HG03108 (cell line): ENCODE results near the gene PEF1.

Experiments used
- ATAC-seq: cut with Tn5 transposase; IDR thresholded peaks from one replicate; pipeline ENCODE4 v1.9.1; 2021; ENCODE audit warnings: moderate library complexity; ENCODE audit not compliant: unreplicated experiment

The PEF1 gene

GRCh38 chr1:31655756-31656155 is 11.1 kb upstream of the PEF1 start:
- no peak for ATAC-seq

DNA sequence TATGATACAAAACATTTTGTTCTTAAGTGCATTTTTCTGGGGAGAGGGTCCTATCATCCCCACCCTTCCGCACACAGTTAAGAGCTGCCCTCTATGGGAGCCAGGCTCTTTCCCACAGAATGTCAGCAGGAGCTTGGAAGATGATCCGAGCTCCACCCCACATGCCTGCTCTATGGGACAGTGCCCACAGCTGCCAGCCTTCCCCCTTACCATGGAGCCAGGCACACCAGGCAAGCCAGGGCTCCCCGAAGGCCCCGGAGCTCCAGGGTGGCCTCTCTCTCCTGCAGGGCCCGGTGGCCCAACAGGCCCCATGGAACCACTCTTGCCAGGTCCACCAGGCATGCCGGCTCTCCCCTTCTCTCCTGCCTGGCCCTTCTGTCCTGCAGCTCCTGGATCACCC is 10.4 kb upstream of the PEF1 start:
- ATAC-seq: no peak

- ATAC-seq: no peak
Measured at GRCh38 chr1:31654474-31654776, 9.7 kb upstream of the PEF1 start.

- ATAC-seq: no peak
Measured at GRCh38 chr1:31653717-31654473, 9.2 kb upstream of the PEF1 start.

DNA sequence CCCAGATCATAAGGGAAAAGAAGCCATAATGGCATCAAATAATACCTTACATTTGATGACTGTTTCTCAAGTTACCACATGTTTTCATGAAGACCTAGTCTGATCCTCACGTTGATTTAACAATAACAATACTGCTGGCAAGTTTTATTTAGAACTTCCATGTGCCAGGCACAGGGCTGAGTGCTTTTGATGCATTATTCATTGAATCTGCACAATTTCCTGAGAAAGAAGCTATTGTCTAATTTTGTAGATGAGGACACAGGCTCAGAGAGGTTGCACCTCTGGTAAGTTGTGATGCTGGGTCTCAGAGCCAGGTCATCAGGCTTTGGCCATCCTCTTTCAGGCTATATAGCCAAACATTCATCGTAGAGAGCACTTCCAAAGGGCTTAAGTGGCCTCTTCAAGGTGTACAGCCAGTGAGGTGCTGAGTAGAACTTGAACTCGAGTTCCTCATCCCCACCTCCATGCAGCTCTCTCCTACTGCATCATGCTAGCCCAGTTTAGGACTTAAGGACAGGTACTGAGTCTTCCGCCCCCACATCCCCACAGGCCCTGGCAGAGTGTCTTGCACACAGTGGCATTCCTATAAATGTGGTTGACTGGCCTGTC is 8.3 kb upstream of the PEF1 start:
- ATAC-seq: no peak

GRCh38 chr1:31651766-31652165 is 7.1 kb upstream of the PEF1 start:
- ATAC-seq: no peak

DNA sequence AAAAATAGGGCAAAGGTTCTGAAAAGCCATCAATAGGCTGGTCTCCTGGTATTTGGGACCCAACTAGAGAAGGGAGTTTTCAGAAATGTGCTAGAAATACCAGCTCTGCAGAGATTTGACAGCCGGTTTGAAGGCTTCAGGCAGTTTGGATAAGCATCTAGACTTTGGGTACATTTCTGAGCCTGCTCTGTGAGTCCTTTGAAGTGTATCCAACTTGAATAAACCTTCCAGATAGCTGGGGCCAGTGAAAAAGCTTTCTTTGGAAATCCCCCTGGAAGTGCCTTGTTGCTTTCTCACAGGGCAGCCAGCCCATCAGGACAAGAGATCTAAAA is 6.4 kb upstream of the PEF1 start:
- no peak for ATAC-seq

GRCh38 chr1:31650161-31651088 is 5.7 kb upstream of the PEF1 start:
- ATAC-seq: no peak

DNA sequence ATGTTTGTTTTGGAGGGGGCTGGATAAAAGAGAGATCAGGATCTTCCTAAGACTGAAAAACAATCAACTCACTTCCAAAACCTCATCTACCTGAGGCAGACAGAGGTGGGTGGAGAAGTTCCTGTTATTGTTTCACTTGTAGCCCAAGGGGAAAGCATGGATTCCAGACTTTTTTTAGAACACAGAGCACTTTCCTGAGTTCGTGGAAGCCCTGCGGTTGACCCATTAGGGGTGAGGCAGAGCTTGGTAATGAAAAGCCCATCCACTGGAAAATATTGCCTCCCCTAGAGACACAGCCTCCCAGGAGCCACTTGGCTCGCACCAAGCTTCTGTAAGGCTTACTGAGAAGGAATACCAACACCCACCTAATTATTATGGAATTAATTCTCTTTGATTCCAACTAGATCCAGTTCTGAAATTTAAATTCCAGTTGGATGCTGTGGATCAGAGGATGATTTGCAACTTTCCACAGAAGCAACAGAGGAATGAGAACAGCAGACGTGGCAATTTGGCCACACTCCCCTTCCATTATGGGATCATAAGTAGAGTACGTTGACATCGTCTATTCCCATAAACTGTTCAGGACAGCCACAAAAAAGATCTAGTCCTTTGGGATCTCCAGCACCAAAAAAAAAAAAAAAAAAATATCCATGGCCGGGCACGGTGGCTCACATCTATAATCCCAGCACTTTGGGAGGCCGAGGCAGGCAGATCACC is 4.1 kb upstream of the PEF1 start:
- no peak for ATAC-seq

DNA sequence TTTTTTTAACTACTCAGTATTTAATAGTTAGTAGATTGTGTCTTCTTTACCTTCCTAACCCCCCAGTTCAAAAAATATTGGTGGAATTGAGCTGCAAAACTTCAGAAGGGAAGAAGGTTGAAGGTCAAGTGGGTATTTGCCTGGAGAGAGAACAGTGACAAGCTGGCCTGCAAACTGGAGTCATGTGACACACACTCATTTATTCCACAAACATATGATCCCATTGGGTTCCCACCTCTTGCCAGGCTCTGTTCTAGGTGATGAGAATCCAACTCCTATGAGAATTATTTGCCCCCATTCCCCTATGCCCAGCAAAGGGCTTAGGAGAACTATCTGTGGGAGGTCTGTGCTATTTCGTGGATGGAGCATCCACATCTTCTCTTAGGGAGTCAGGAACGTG is 3.5 kb upstream of the PEF1 start:
- no peak for ATAC-seq

- no peak for ATAC-seq
Measured at GRCh38 chr1:31647106-31647505, 2.4 kb upstream of the PEF1 start.

DNA sequence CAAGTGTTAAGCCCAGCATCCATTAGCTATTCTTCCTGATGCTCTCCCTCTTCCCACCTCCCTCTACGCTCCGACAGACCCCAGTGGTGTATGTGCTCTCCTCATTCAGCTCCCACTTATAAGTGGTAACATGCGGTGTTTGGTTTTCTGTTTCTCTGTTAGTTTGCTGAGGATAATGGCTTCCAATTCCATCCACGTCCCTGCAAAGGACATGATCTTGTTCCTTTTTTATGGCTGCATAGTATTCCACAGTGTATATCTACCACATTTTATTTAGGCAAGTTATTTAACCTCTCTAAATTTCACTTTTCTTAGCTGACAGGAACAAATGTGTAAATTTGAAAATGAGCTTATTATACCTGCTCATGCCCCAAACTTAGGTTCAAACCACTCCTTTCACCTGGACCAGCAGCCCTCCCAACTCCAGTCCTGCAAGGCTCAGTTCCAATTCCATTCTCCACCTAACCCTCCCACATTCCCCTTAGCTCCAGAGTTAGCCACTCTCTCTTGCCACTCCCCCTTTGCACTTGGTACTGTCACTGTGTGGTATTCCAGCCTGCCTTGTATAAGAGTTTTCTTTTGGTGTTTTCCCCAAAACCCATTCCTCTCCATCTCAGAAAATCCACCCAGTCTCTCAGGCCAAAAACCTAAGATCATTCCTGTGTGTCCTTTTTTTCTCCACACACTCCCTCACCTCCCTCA is 1.7 kb upstream of the PEF1 start:
- ATAC-seq: no peak

- ATAC-seq: no peak
Measured at GRCh38 chr1:31645274-31645568, 545 bp upstream of the PEF1 start.

DNA sequence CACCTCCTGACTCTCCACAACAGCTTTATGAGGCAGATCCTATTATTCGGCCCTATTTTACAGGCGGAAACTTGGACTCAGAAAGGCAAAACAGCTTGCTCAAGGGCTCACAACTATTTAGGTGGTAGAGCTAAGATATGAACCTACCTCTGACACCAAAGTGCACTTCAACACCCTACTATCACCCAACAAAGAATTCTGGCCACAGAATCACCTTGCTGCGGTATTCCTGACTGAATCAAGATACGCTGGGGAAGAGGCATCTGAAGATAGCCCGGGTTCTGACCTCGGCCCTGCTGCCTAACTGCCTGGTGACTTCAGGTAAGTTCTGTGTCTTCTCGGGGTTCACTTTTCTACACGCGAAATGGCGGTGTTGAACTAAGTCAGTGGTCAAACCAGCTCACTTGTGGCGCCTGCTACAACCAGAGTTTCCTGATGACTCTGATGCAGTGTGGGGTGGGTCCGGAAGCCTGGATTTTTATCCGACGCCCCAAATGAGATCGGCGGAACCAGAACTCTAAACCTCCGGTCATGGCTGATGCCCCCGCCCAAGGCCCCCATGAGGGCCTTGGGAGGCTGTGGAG is 608 bp downstream of the PEF1 start:
- no peak for ATAC-seq

- no peak for ATAC-seq
Measured at GRCh38 chr1:31642897-31643296, 1.8 kb downstream of the PEF1 start.

- no peak for ATAC-seq
Measured at GRCh38 chr1:31642366-31642765, 2.3 kb downstream of the PEF1 start.

GRCh38 chr1:31640964-31641363 is 3.7 kb downstream of the PEF1 start:
- no peak for ATAC-seq

DNA sequence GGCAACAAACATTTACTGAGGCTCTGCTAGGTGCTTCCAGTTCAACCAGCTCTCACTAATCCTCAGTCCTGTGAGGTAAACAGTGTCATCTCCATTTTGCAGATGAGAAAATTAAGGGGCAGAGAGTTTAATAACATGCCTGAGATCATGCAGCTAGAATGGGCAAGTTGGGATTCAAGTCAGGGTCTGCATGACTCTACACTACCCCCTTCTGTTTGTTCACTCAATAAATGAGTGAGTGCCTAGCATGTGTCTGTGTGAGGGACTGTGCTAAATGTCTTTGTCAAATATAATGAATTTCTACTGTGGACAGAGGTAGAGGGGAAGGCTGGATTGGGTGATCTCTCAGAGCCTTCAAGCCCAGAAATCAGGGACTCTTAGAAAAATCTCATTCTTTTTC is 4.5 kb downstream of the PEF1 start:
- no peak for ATAC-seq

DNA sequence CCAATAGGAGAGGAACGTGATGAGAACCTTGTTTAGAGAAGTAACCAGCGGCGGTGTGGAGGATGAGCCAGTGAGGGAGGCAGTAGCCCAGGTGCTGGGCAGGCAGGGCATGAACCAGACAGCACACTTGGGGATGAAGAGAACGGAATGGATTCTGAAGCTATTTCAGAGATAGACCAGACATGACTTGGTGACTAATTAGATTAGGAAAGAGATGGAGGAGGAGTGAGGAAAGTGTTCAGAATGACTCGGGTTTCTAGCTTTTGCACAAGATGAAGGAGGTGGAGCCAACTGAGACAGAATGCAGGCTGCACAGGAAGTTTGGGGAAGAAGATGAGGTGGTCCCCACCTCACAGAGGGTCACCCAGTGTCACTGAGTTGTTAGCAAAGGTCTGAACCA is 5.1 kb downstream of the PEF1 start:
- ATAC-seq: no peak

DNA sequence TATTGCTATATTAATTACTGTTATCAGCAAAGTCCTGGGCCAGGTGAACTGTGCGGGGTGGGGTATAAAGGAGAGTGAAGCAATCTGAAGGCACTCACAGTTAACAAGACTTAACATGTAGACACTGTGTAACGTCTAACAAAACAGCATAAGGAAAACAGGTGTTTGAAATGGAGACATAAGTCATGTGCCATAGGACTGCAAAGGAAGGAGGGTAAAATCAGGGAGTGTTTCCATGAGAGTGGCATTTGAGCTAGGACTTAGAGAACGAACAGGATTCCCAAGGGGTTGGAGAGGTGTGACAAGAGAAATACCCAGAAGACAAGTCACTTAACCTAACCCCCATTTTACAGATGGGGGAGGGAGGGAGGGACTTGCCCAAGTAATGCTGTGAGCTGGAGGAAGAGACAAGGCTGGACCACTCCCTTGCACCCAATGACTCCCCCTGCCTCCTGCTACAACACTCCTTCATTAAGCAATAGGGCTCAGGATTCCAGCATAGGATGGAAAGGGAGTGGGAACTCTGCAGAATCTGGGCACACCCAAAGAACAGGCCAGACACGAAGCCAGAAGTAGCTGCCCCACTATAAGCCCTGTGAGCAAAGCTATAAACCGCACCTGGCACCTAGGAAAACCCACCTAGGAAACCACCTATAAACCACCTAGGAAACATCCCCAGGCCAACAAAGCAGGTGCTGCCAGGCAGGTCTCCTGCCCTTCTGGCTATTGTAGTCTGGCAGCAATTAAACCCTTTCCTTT is 6.6 kb downstream of the PEF1 start:
- no peak for ATAC-seq
